Adrenal gland (tissue), 12 donors: Measurements from ENCODE around the gene PYDC1. TPM values are rescaled to one million over a fixed set of nuclear protein-coding genes. Genes with fewer than 3 reads are reported as not detected.
"Not testable (repeated sequence)": the region's sequence is repeated elsewhere in the genome, so short reads cannot be mapped to it uniquely, and the experiment has no call there.

ENCODE experiments used
- DNase-seq, 7 donors: peaks; one replicate each; pipeline ENCODE4 v3.0.0-alpha.2; 2019 to 2020
- H3K27ac ChIP-seq, 5 donors: fragments of 200-600 bp; sonication (generic) in 4 of 5; 1 replicate in 3 of 5; 2 replicates in 2 of 5; pipeline versions ENCODE4 v1.5.1 to v1.8.0; 2016 to 2020; ENCODE audit warnings: mild to moderate bottlenecking in 1 of 5
- H3K27me3 ChIP-seq: fragments of 200-600 bp; 2 replicates; pipeline ENCODE4 v1.8.0; 2021
- H3K36me3 ChIP-seq, 2 donors: fragments of 200-600 bp; replicated peaks in 1 of 2; 1 replicate in 1 of 2; 2 replicates in 1 of 2; pipeline versions ENCODE4 v1.5.1 to v1.8.0; 2018 to 2022
- H3K4me1 ChIP-seq, 2 donors: fragments of 200-600 bp; replicated peaks in 1 of 2; 1 replicate in 1 of 2; 2 replicates in 1 of 2; pipeline versions ENCODE4 v1.5.1 to v1.8.0; 2018 to 2021
- H3K4me3 ChIP-seq, 4 donors: fragments of 200-600 bp; sonication (generic) in 3 of 4; one replicate each; pipeline ENCODE4 v1.5.1; 2016 to 2018
- H3K9me3 ChIP-seq, 3 donors: fragments of 200-600 bp; sonication (generic) in 1 of 3; replicated peaks in 1 of 3; 1 replicate in 2 of 3; 2 replicates in 1 of 3; pipeline versions ENCODE4 v1.5.1 to v1.8.0; 2016 to 2021
- CTCF ChIP-seq, 6 experiments: fragments of 450-650 bp in 4 of 6; fragments of 200-600 bp in 2 of 6; sonication (generic) in 1 of 6; IDR thresholded peaks; 1 replicate in 5 of 6; 2 replicates in 1 of 6; pipeline versions ENCODE4 v1.5.1 to v1.8.0; 2016 to 2021; ENCODE audit warnings: antibody characterized with exemption in 6 of 6, mild to moderate bottlenecking in 2 of 6, moderate library complexity in 1 of 6
- POLR2A ChIP-seq, 2 donors: fragments of 450-650 bp; IDR thresholded peaks; one replicate each; pipeline ENCODE4 v1.6.1; 2017; ENCODE audit warnings: antibody characterized with exemption in 2 of 2, mild to moderate bottlenecking in 2 of 2, moderate library complexity in 1 of 2
- WGBS, 4 donors: extraction: QIAGEN DNeasy Blood & Tissue Kit in 2 of 4; methylation state at CpG; one replicate each; pipeline versions ENCODE4 v1.1.5 to v1.1.7; 2013 to 2017; 5-methylcytosine and 5-hydroxymethylcytosine counted together
- intact Hi-C, 2 donors: fragments of 100-400 bp; cut with DNase I; formaldehyde crosslinking; loops; one replicate each; pipeline versions ENCODE4 v1.14.1 to v1.15.0; 2022 to 2023
- polyA plus RNA-seq, 3 donors: library from polyadenylated mRNA; stranded (reverse); fragments of 200-250 nt in 2 of 3; fragments of 350-450 nt in 1 of 3; fragmentation: Illumina TruSeq in 1 of 3; extraction: RNeasy Lipid Tissue Mini Kit (QIAGEN cat#74804) in 1 of 3; gene quantifications; one replicate each; pipeline ENCODE4 v1.2.3, GENCODE V29; 2013 to 2014
- total RNA-seq, 9 donors: library from RNA; depleted of rRNA in 4 of 9; stranded (reverse); fragments of >200 nt in 4 of 9; fragments of 120-200 nt in 1 of 9; fragmentation: NEBNext Ultra II Directional in 1 of 9; extraction: Animal tissue kit (Norgen Biotek cat#: 25700) in 1 of 9; gene quantifications; one replicate each; pipeline versions ENCODE4 v1.1.0 to v1.2.4, GENCODE V29; 2013 to 2023
- donor health status: healthy with polysubstance abuse.
- donor health status: Bipolar disorder and iron deficiency.
- donor health status: DM: yes; HTN: yes; CAD: no.
- donor health status: DM: no; HTN: no; CAD: no.
- donor health status: DM: no; HTN: no; CAD: no.
- donor health status: DM: yes; HTN: yes; CAD: no.

The PYDC1 gene
- total and polyA plus RNA-seq, 12 donors = not detected

DNA sequence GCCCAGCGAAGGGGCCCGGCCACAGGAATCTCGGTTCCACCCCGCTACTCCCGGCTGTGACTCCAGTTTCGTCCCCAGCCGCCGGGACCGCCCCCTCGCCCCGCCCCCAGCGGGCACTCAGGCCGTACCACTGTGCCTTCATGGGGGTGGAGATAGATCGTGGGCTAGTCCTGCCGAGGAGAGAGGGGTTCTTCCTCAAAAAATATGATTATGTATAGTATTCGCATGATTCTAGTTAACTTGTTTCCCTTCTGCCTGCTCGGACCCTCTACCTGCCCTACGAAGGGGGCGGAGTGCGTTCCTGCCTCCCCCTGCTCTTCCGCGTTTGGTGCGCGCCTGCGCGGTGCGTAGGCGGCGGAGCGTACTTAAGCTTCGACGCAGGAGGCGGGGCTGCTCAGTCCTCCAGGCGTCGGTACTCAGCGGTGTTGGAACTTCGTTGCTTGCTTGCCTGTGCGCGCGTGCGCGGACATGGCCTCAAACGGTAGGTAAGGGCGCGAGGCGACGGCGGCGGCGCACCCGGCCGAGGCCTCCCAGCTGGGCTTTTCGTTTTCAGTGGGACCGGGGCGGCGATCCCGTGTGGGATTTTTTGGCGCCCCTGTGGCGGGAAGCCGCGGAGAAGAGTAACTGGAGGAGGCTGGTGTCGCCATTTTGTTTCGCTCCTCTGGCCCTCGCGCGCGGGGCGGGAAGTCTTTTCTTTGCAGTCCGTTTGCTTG is 37.0 kb downstream of the PYDC1 start, which contains the start of gene FUS:
TSS of gene FUS (plus strand) at position 393 of the 713 bp plus-strand sequence. CDS start at position 469, 76 bp downstream.
- H3K4me1 ChIP-seq = peaks cover 25 to 36% of the 10 kb centered on the region in 2 donors
- peak within 1 kb of the TSS; percentile 73 to 97 (median 80) for H3K4me3 ChIP-seq
- peaks cover 0 to 27% of the 10 kb centered on the region in 2 donors for H3K36me3 ChIP-seq
- H3K9me3 ChIP-seq = no peaks in the 10 kb centered on the region
- H3K27ac ChIP-seq = peak within 1 kb of the TSS; percentile 79 to 97 (median 95)
- intact Hi-C loops = loop anchor here in 1 of 2 donors (5.0 kb wide), 1 partner anchor 73 kb away; the partner anchor contains the start of gene BCKDK
- 0% methylated on average over 12 to 69 of the region's 69 CpGs for WGBS, 4 donors
- peak; percentile 99 for TF ChIP-seq POLR2A (IDR thresholded peaks at IDR 0.05)
- peak in 3 of 6 experiments; percentile 9 to 28 (median 13) for TF ChIP-seq CTCF (IDR thresholded peaks at IDR 0.05)
- H3K27me3 ChIP-seq = no peaks in the 10 kb centered on the region
- peak; percentile 87 to 96 (median 93) for DNase-seq

GRCh38 chr16:31179219-31179746 is 37.7 kb downstream of the PYDC1 start:
- DNase-seq = peak in 1 of 7 donors; percentile 23
- TF ChIP-seq CTCF (IDR thresholded peaks at IDR 0.05) (no peak), POLR2A (IDR thresholded peaks at IDR 0.05) (no peak)
- peaks cover 0 to 21% of the 10 kb centered on the region in 2 donors for H3K36me3 ChIP-seq
- H3K27ac ChIP-seq = peak overlapping the region; percentile 79 to 97 (median 95)
- intact Hi-C loops = loop anchor here in 1 of 2 donors (5.0 kb wide), 1 partner anchor 72 kb away; the partner anchor contains the start of gene BCKDK
- peaks cover 25 to 36% of the 10 kb centered on the region in 2 donors for H3K4me1 ChIP-seq
- WGBS, 4 donors = 3 to 6% (median 5%) methylated on average over 11 to 27 of the region's 27 CpGs
- no peaks in the 10 kb centered on the region for H3K9me3 ChIP-seq
- peak overlapping the region; percentile 19 to 97 (median 60) for H3K4me3 ChIP-seq
- no peaks in the 10 kb centered on the region for H3K27me3 ChIP-seq

DNA sequence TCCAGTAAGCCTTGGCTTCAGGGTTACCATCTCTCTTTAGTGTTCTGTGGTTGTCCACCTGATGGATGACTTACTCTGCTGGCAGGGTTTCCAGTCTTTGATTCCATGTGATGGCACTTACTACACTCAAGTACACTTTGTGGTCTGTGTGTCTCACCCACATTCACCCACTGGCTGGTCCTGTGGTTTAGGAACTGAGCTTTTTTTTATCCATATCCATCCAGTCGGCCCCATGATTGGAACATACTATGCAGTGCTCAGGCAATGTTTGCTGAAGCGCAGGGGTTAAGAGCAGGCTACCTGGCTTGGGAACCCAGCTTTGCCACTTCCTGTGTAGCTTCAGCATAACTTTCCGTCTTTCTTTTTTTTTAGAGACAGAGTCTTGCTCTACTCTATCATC is 39.8 kb downstream of the PYDC1 start:
- Histone ChIP-seq H3K27ac (no peak overlapping the region), H3K9me3 (no peaks in the 10 kb centered on the region), H3K4me3 (no peak overlapping the region), H3K27me3 (no peaks in the 10 kb centered on the region), H3K4me1 (peaks cover 15 to 22% of the 10 kb centered on the region in 2 donors), H3K36me3 (no peaks in the 10 kb centered on the region)
- intact Hi-C loops = loop anchor here in 1 of 2 donors (5.0 kb wide), 1 partner anchor 70 kb away; the partner anchor contains the start of gene BCKDK
- TF ChIP-seq CTCF (IDR thresholded peaks at IDR 0.05) (no peak), POLR2A (IDR thresholded peaks at IDR 0.05) (no peak)
- 46 to 67% (median 53%) methylated on average over 3 of the region's 3 CpGs for WGBS, 4 donors
- DNase-seq = peak in 3 of 7 donors; percentile 24 to 53 (median 34)

DNA sequence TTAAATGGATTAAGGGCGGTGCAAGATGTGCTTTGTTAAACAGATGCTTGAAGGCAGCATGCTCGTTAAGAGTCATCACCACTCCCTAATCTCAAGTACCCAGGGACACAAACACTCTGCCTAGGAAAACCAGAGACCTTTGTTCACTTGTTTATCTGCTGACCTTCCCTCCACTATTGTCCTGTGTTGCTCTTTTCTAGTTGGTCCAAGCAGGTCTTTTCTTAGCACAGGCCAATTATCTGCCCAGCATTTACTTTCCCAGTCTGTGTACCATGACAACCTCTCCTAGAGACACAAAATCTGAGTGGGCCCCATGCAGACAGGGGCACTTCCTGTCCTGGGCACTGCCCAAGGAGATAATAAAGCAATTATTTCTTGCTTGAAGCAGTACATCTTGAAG is 46.9 kb downstream of the PYDC1 start:
- H3K36me3 ChIP-seq, H3K4me1 ChIP-seq, H3K4me3 ChIP-seq, H3K27ac ChIP-seq, DNase-seq, H3K27me3 ChIP-seq, intact Hi-C loops, H3K9me3 ChIP-seq: not testable (repeated sequence)
- no CpG with 5 or more reads among the region's 2 CpGs for WGBS, 4 donors
